GM23248 (cell line): ENCODE results near the gene UAP1L1. TPM values are rescaled to one million over a fixed set of nuclear protein-coding genes. Genes with fewer than 3 reads are reported as not detected.

ENCODE experiments used
- DNase-seq: peaks from one replicate; pipeline ENCODE4 v3.0.0-alpha.2; 2015
- H2AFZ ChIP-seq: fragments of 200-600 bp; sonication (generic); 2 replicates; pipeline ENCODE4 v1.6.1; 2016; ENCODE audit warnings: antibody characterized with exemption
- H3F3A ChIP-seq: fragments of 200-600 bp; sonication (generic); 2 replicates; pipeline ENCODE4 v1.6.1; 2016; ENCODE audit warnings: mild to moderate bottlenecking, antibody characterized with exemption, mixed run types; ENCODE audit not compliant: insufficient read depth
- H3K27ac ChIP-seq: fragments of 200-600 bp; sonication (generic); 2 replicates; pipeline ENCODE4 v1.5.1; 2016; ENCODE audit warnings: mild to moderate bottlenecking
- H3K27me3 ChIP-seq: fragments of 200-600 bp; sonication (generic); replicated peaks from 2 replicates; pipeline ENCODE4 v1.6.1; 2016; ENCODE audit warnings: mild to moderate bottlenecking; ENCODE audit not compliant: insufficient read depth
- H3K36me3 ChIP-seq: fragments of 200-600 bp; sonication (generic); 2 replicates; pipeline ENCODE4 v1.6.1; 2016; ENCODE audit warnings: low read depth, mild to moderate bottlenecking
- H3K4me1 ChIP-seq: fragments of 200-600 bp; sonication (generic); 2 replicates; pipeline ENCODE4 v1.6.1; 2016; ENCODE audit warnings: mild to moderate bottlenecking; ENCODE audit not compliant: insufficient read depth
- H3K4me2 ChIP-seq: fragments of 200-600 bp; sonication (generic); one replicate; pipeline ENCODE4 v1.6.1; 2016; ENCODE audit warnings: mild to moderate bottlenecking; ENCODE audit not compliant: unreplicated experiment
- H3K4me3 ChIP-seq: fragments of 200-600 bp; sonication (generic); 2 replicates; pipeline ENCODE4 v1.5.1; 2016; ENCODE audit warnings: mild to moderate bottlenecking
- H3K79me2 ChIP-seq: fragments of 200-600 bp; sonication (generic); 2 replicates; pipeline ENCODE4 v1.6.1; 2016; ENCODE audit warnings: mild to moderate bottlenecking; ENCODE audit not compliant: insufficient read depth
- H3K9ac ChIP-seq: fragments of 200-600 bp; sonication (generic); 2 replicates; pipeline ENCODE4 v1.6.1; 2016; ENCODE audit warnings: mild to moderate bottlenecking
- H3K9me2 ChIP-seq: fragments of 200-600 bp; sonication (generic); 2 replicates; pipeline ENCODE4 v1.6.1; 2016; ENCODE audit warnings: mixed run types, mild to moderate bottlenecking, moderate library complexity; ENCODE audit not compliant: insufficient read depth
- H3K9me3 ChIP-seq: fragments of 200-600 bp; sonication (generic); one replicate; pipeline ENCODE4 v1.6.1; 2017; ENCODE audit warnings: low read depth
- H4K20me1 ChIP-seq: fragments of 200-600 bp; sonication (generic); 2 replicates; pipeline ENCODE4 v1.6.0; 2016; ENCODE audit not compliant: insufficient read depth
- EZH2 ChIP-seq: fragments of 200-600 bp; sonication (generic); IDR thresholded peaks from 2 replicates; pipeline ENCODE4 v1.6.1; 2018; ENCODE audit warnings: antibody characterized with exemption, mild to moderate bottlenecking; ENCODE audit not compliant: insufficient read depth, poor library complexity, severe bottlenecking
- EZH2phosphoT487 ChIP-seq: fragments of 200-600 bp; sonication (generic); IDR thresholded peaks from 2 replicates; pipeline ENCODE4 v1.6.1; 2018; ENCODE audit warnings: antibody characterized with exemption, moderate library complexity, mild to moderate bottlenecking, low read depth; ENCODE audit not compliant: insufficient read depth
- WGBS, 2 experiments: methylation state at CpG; one replicate each; pipeline ENCODE4 v1.1.6; 2015 to 2017; ENCODE audit warnings: low lambda C conversion rate in 2 of 2, low coverage in 1 of 2; ENCODE audit errors: missing lambda C conversion rate in 2 of 2; 5-methylcytosine and 5-hydroxymethylcytosine counted together
- in situ Hi-C: fragments of 300-500 bp; cut with MboI; formaldehyde crosslinking; loops from 2 replicates; pipeline ENCODE4 v1.15.0; 2020
- polyA plus RNA-seq: library from polyadenylated mRNA; unstranded; fragments of >200 nt; fragmentation: Nextera tagmentation; extraction: Ambion mirVana; gene quantifications from 2 replicates; pipeline ENCODE4 v1.2.1, GENCODE V29; 2016
- total RNA-seq: library from RNA; depleted of rRNA; stranded (reverse); fragments of >200 nt; shearing (Covaris generic); gene quantifications from 2 replicates; pipeline ENCODE4 v1.2.3, GENCODE V29; 2014

The UAP1L1 gene
- total and polyA plus RNA-seq, 2 experiments from 2014 or later: 4.3 to 5.7 TPM

- no peaks in the 10 kb centered on the region; the same call in 1 of the 2 replicates for H3K36me3 ChIP-seq
- H3K4me2 ChIP-seq: no peak overlapping the region
- in situ Hi-C loops: loop anchor here (25.0 kb wide), 1 partner anchor 306 kb away; the partner anchor contains the start of genes EXD3 and NOXA1
- no peaks in the 10 kb centered on the region for H3K27me3 ChIP-seq
- WGBS, 2 experiments: 89% methylated on average over 18 to 27 of the region's 27 CpGs
- no peaks in the 10 kb centered on the region for H3K79me2 ChIP-seq
- H4K20me1 ChIP-seq: no peaks in the 10 kb centered on the region
- H3K4me3 ChIP-seq: no peak overlapping the region
- H2AFZ ChIP-seq: no peak overlapping the region
- H3F3A ChIP-seq: no peaks in the 10 kb centered on the region
- H3K4me1 ChIP-seq: no peaks in the 10 kb centered on the region
- TF ChIP-seq EZH2 (no peak), EZH2phosphoT487 (no peak)
- no peaks in the 10 kb centered on the region for H3K9me3 ChIP-seq
- no peak overlapping the region for H3K27ac ChIP-seq
- H3K9me2 ChIP-seq: no peaks in the 10 kb centered on the region
- no peak for DNase-seq
- no peak overlapping the region for H3K9ac ChIP-seq
Measured at GRCh38 chr9:137106662-137107250, 29.4 kb downstream of the UAP1L1 start.

- H3K9ac ChIP-seq: no peak overlapping the region
- 90 to 92% methylated on average over 24 to 27 of the region's 27 CpGs for WGBS, 2 experiments
- H3K4me1 ChIP-seq: no peaks in the 10 kb centered on the region
- H3K36me3 ChIP-seq: no peaks in the 10 kb centered on the region; the same call in 1 of the 2 replicates
- H2AFZ ChIP-seq: no peak overlapping the region
- no peak overlapping the region for H3K4me2 ChIP-seq
- H3K4me3 ChIP-seq: no peak overlapping the region
- TF ChIP-seq EZH2 (no peak), EZH2phosphoT487 (no peak)
- no peaks in the 10 kb centered on the region for H3F3A ChIP-seq
- no peak overlapping the region for H3K27ac ChIP-seq
- no peaks in the 10 kb centered on the region for H3K79me2 ChIP-seq
- in situ Hi-C loops: loop anchor here (25.0 kb wide), 1 partner anchor 305 kb away; the partner anchor contains the start of genes EXD3 and NOXA1
- no peaks in the 10 kb centered on the region for H3K9me2 ChIP-seq
- H3K27me3 ChIP-seq: no peaks in the 10 kb centered on the region
- DNase-seq: no peak
- H4K20me1 ChIP-seq: no peaks in the 10 kb centered on the region
- H3K9me3 ChIP-seq: no peaks in the 10 kb centered on the region
Measured at GRCh38 chr9:137107312-137107921, 30.1 kb downstream of the UAP1L1 start.

- Histone ChIP-seq H3K4me1 (no peaks in the 10 kb centered on the region), H3K4me3 (no peak overlapping the region), H3K9me3 (no peaks in the 10 kb centered on the region), H3K27ac (no peak overlapping the region), H3F3A (no peaks in the 10 kb centered on the region), H3K79me2 (no peaks in the 10 kb centered on the region), H2AFZ (no peak overlapping the region), H3K4me2 (no peak overlapping the region), H3K9me2 (no peaks in the 10 kb centered on the region), H4K20me1 (no peaks in the 10 kb centered on the region), H3K36me3 (no peaks in the 10 kb centered on the region), H3K9ac (no peak overlapping the region), H3K27me3 (no peaks in the 10 kb centered on the region)
- no peak for DNase-seq
- in situ Hi-C loops: loop anchor here (25.0 kb wide), 1 partner anchor 304 kb away; the partner anchor contains the start of genes EXD3 and NOXA1
- TF ChIP-seq EZH2: no peak
- WGBS, 2 experiments: 95 to 96% methylated on average over 17 of the region's 17 CpGs
Measured at GRCh38 chr9:137107982-137108381, 30.7 kb downstream of the UAP1L1 start.

GRCh38 chr9:137108608-137109249 lies 31.4 kb downstream of the UAP1L1 start:
- TF ChIP-seq EZH2phosphoT487: no peak
- no peak for TF ChIP-seq EZH2
- no peak overlapping the region for H3K4me2 ChIP-seq
- H2AFZ ChIP-seq: no peak overlapping the region
- no peaks in the 10 kb centered on the region for H3K79me2 ChIP-seq
- H4K20me1 ChIP-seq: no peaks in the 10 kb centered on the region
- H3K9me3 ChIP-seq: no peaks in the 10 kb centered on the region
- 87 to 89% methylated on average over 28 to 29 of the region's 29 CpGs for WGBS, 2 experiments
- in situ Hi-C loops: loop anchor here (25.0 kb wide), 1 partner anchor 304 kb away; the partner anchor contains the start of genes EXD3 and NOXA1
- no peaks in the 10 kb centered on the region for H3K27me3 ChIP-seq
- H3K4me3 ChIP-seq: no peak overlapping the region
- no peaks in the 10 kb centered on the region for H3K9me2 ChIP-seq
- H3K36me3 ChIP-seq: no peaks in the 10 kb centered on the region
- no peaks in the 10 kb centered on the region for H3K4me1 ChIP-seq
- no peaks in the 10 kb centered on the region for H3F3A ChIP-seq
- no peak overlapping the region for H3K9ac ChIP-seq
- H3K27ac ChIP-seq: no peak overlapping the region
- DNase-seq: no peak
